HG03342 (cell line): Measurements from ENCODE around the gene FKBP1A.
"Not testable (repeated sequence)": the region's sequence is repeated elsewhere in the genome, so short reads cannot be mapped to it uniquely, and the experiment has no call there.

Experiments
- ATAC-seq: cut with Tn5 transposase; IDR thresholded peaks from one replicate; pipeline ENCODE4 v1.9.1; 2021; ENCODE audit warnings: mild to moderate bottlenecking, moderate library complexity; ENCODE audit not compliant: unreplicated experiment

The FKBP1A gene

DNA sequence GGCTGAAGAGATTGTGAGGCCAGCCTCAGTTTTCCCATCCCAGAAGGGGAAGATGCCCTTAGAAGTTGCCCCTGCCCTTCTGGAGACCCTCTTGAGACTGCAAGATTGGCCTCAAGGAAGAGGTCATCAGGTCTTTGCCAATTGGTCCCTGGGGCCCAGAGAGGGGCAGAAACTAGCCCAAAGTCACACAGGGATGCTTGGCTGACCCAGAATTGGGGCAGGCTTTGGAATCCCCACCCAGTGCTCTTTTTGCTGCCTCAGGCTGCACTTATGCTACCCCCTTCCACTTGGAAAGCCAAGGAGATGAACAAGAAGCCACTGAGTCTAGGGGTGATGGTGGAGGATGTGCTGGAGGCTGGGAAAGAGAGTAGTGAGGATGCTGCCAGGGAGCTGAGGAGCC, 24.9 kb upstream of the FKBP1A start:
- no peak for ATAC-seq

DNA sequence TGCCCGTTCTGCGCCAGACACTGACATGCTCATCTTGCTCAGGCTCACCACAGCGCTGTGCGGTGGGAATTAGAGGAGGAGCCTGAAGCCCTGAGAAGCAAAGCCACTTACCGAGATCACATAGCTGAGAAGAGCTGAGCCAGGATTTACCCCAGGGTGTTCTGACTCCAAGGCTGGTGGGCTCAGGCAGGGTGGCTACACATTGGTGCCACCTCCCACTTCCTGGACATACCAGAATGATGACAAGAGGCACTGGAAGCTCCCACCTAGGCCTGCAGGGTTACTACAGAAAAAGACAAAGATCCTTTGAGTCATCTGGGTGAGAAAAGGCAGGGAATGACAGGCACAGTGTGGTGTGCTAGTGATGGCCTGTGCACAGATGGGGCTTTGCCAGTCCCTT, 24.4 kb upstream of the FKBP1A start:
- ATAC-seq, result no peak

DNA sequence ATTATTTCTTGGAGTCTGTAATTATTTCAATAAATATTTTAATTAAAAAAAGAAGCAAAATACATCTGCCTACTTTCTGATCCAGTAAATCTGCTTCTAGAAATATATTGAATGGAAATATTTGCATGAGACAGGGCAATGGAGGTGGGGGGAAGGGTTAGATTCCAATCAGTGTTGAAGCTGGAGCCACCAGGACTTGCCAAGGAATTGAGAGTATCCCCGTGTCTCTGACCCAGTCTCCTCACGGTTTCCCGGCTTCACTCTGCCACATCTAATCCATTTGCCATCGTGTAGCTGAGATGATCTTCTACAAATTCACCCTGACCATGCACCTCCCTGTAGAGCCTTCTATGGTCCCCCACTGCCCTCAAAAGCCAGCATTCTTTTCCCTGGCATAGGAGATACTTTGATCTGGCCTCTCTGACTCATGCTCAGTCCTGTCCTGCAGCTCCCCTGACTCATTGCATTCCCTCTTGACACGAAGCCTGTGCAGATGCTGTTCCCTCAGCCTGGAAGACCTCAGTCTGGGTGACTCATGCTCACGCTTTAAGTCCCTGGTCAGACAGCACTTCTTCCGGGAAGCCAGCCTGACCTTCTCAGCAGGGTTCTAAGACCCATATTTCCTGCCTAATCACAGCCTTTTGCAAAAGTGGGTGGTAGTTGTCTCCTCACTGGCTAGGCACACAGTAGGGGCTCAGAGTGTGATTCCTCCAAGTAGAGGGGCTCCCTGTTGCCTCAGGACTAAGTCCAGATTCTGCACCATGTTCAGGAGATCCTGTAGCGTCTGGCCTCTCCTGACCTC, 23.0 kb upstream of the FKBP1A start:
- no peak for ATAC-seq

DNA sequence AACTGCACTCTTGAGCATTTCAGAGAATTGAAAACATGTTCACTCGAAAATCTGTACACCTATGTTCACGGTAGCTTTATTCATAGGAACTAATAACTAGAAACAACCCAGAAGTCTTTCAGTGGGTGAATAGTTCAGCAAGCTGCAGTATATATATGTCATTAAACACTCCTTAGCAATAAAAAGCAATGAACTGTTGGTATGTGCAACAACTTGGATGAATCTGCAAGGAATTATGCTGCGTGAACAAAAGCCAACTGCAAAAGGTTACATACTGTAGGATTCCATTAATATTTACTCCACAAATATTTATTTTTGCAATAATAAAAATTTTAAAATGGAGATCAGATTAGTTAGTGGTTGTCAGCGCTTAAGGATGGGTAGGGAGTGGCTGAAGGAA, 22.1 kb upstream of the FKBP1A start:
- ATAC-seq, result no peak

DNA sequence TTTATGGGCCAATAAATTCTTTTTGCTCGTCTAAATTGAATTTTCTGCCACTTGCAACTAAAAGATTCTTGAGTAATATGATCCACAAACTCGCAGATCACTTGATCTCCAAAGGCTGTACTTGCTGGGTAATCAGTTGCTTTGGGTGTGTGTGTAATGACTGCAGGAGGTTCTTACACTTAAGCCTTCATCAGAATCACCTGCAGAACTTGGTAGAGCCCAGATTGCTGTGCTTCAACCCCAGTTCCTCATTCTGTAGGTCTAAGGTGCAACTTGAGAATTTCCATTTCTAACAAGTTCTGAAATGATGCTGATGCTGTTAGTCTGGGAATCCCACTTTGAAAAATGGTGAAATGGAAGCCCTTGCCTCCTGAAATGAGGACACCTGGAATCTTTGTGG, 12.9 kb upstream of the FKBP1A start:
- no peak for ATAC-seq

DNA sequence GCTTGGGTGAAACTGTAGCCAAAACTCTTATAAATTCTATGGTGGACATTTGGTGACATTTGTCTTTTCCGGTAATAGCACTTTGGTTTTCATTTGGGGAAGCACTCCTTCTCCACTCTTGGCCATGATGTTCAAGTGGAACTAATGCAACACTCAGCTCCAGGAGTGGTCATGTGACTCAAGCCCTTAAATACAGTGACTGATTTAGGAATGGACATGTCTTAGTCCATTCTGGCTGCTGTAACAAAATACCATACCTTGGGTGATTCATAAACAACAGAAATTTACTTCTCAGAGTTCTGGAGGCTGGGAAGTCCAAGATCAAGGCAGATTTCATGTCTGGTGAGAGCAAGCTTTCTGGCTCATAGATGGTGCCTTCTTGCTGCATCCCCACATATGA, 10.8 kb upstream of the FKBP1A start:
- ATAC-seq, result no peak

DNA sequence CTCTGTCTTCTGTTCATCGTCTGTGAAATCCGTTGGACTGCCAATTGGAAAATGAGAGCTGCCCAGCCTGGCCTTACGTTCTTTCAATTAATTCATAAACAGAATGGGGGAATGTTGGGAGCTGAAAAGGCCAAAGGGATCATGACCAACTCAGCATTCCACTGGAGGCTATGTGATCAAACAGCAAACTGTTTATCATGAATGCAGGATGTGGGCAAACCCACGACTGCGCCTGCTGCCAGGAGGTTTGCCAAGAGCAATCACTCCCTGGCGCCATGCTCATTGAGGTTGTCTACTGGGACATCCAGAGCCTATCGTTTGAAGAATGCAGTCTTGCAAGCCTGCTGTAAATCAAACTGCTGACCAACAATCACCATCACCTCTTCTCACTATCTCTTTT, 9.3 kb upstream of the FKBP1A start:
- ATAC-seq, result no peak

DNA sequence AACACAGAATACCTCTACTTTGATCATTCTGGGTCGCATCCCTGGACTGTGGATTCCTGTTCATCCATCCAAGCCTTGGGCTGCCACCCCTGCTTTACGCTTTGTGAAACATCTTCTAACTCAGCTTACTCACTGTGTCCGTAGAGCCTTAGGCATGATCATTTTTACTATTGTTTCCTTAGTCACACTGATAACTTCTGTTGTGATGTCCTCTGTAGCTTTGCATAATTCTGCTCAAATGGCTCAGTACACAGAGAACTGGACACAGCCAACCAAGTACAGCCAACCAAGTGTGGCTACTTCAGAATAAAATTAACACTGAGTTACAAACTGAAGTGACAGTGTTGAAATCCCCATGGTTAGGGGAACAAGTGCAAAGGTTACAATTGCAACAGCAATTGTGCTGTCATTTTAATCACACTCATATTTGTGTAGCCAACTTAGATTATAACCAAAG, 8.6 kb upstream of the FKBP1A start:
- ATAC-seq, result no peak

DNA sequence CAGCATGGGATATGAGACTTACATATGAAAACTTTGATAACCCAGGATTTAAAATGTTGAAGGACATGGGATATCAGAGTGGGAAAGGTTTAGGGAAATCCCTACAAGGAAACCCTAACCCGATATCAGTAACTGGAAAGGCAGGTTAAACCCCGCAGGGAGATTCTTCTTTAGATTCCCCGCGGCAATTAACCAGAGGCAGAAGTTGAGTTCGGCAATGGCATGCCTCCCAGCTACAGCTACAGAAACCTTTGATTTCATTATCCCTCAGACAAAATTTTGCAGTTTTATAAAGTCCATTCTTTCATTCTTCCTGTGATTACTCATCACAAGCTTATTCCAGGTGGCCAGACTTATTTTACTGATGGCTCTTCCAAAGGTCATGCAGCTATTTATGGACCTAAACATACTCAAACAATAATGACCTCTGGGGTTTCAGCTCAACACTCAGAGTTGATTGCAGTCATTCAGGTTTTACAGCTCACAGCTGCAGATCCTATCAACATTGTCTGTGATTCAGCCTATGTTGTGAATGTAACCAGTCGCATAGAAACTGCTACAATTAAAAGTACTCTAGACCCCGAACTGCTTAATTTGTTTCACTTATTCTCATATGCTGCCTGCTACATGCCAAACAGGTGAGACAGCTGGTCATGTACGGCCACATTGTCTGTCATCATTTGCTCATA, 7.0 kb upstream of the FKBP1A start:
- not testable (repeated sequence) for ATAC-seq

DNA sequence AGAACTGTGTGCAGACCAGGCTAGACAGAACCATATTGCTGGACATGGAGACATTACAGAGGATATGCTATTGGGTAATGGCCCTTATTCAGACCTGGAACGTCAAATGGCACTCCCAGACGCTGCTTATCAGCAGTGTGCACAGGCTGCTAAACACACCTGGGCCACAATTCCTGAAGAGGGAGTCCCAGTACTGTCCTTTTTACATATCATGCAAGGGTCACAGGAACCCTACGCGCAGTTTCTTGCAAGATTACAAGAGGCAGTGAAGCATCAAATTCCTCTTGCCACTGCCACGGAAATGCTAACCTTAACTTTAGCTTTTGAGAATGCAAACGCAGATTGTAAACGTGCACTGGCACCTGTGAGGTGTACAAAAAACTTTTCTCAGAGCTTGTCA, 5.3 kb upstream of the FKBP1A start:
- ATAC-seq, result not testable (repeated sequence)

DNA sequence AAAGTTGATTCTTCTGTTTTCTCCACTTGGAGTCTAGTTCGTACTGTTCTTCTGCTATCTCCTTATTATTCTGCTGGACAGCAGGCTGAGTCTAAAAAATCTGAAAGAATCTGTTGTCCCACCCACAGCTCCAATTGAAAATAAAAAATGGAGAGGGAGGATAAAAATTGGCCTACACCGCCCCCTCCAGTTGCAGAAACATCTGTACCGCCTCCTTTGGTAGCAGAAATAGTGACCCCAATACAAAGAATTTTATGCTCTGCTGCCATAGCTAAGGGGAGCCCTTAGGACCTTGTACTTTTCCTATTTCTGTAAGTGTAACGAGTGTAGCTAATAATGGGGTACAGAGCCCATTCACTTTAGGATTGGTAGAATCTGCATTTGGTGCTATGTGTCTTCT, 4.9 kb upstream of the FKBP1A start:
- no peak for ATAC-seq

DNA sequence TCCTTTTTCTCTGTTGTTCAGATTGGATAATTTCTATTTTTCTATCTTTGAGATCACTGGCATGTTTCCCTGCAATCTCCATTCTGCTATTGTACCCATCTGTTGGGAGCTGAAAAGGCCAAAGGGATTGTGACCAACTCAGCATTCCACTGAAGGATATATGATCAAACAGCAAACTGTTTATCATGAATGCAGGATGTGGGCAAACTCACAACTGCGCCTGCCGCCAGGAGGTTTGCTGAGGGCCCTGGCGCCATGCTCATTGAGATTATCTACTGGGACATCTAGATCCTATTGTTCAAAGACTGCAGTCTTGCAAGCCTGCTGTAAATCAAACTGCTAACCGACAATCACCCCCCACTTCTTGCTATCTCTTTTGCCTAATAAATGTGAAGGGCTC, 3.8 kb upstream of the FKBP1A start:
- no peak for ATAC-seq

DNA sequence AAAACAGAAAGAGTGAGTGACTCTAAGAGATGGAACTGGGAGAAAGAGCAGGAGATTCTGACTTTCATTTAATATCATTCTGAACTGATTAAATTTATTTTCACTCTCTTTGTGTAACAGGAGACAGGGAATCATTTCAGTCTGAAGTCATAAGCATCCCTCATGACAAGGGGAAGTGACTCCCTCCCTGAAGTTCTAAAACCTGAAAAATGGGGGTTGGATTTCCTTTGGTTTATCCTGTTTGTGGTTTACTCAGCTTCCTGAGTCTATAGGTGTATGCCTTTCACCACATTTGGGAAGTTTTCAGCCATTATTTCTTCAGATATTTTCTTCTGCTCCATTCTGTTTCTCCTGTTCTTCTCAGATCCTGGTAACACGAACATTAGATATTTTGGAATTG, 3.4 kb upstream of the FKBP1A start:
- no peak for ATAC-seq

DNA sequence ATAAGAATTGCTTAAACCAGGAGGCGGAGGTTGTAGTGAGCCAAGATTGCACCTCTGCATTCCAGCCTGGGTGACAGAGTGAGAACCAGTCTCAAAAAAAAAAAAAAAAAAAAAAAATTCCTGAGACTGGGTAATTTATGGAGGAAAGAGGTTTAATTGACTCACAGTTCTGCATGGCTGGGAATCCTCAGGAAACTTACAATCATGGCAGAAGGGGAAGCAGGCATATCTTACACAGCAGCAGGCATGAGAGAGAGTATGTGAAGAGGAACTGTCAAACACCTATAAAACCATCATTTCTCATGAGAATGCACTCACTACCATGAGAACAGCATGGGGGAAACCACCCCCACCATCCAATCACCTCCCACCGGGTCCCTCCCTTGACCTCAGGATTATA, 1.8 kb upstream of the FKBP1A start:
- ATAC-seq, result no peak

DNA sequence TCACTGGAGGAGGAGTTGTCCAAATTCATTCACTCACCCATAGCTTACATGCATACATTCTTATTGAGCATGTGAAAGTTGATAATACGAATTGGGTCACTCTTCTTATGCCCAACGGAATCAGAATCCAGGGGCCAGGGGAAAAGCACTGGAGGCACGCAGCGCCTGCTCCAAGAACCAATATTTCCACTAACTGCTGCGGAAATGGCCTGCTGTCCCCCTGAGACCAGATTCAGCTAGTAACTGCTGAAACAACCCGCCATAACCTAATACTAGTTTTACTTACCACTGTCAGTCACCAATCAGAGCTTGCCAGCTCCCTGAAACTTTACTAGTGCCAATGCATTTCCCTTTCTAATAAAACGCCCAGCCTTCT, 641 bp upstream of the FKBP1A start:
- no peak for ATAC-seq

DNA sequence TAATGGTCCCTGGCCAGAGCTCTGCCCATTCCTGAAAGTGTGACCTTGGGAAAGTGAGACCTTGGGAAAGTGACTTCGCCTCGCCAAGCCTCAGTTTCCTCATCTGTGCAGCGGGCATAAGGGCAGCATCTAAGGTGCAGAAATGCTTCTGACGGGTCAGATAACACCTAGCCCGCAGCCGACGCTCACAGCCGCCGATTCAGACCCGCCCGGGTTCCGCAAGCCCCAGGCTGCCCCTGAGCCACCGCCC, 486 bp downstream of the FKBP1A start:
- ATAC-seq, result peak; percentile 19

DNA sequence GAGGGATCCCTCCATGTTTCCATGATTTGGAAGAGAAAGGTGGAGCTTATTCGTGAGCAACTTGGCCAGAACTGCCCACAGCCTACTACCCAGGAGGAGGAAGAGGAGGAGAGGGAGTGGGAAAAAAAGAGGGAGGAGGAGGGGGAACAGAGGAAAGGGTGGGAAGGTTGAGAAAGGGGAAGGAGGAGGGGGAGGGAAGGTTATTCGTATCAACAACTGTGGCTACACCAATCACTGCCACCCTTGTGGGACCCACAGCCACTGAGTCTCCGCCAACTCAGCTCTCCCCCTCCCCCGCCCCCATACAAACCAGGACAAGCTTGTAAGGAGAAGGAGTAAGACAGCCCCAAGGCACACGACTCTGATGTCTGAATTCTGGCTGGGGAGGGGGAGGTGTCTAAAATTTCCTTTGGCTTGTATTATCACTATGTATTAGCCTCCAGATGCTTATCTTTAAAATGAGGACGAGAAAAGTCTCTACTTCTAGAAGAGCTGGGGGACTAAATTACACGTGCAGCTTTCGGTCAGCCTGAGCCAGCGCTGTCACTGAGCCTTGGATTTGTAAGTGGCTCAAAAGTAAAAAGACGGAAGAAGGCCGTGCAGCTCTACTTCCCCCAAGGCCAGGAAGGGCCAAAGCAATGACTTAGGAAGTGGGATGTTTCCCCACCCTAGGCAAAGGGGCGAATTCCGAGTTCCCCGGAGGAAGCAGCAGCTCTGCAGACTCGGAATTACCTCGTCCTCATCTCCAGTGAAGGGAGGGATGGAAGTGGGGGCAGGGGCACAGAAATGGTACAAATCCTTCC, 1.0 kb downstream of the FKBP1A start:
- no peak for ATAC-seq

DNA sequence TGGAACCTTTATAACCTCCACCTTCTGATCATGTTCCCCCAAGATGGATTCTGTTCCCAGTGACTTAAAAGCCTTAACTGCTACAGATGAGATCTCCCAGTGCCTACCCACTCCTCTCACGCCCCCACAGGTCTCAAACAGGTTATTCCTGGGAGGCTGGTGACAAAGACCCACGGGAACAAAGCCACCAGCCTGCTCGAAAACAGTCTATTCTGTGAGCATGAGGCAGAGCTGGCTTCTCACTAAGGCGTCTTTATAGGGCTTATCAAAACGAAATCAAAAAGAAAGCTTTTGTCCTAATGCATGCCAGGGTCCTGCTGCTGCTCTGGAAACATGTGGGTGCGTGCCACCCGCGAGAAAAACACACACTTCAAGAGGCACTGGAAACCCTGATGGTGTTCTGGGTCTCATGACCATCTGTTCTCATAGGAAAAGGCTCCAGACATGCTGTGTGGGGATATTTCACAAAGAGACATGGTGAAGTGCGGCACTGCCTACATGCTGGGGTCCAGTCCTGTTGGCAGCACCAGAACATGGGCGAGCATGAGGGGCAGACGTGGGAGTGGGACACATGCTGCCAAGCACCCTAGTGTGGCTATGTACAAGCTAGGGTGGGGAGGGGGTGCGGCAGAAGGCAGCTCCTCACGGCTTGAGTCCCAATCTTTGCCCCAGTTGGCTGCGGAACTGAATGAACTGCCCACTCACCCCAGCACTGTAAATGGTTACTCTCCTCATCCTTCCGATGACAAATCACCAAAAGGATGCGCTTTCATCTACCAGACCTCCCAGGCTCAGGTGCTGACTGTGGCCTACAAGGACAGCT, 2.1 kb downstream of the FKBP1A start:
- no peak for ATAC-seq

DNA sequence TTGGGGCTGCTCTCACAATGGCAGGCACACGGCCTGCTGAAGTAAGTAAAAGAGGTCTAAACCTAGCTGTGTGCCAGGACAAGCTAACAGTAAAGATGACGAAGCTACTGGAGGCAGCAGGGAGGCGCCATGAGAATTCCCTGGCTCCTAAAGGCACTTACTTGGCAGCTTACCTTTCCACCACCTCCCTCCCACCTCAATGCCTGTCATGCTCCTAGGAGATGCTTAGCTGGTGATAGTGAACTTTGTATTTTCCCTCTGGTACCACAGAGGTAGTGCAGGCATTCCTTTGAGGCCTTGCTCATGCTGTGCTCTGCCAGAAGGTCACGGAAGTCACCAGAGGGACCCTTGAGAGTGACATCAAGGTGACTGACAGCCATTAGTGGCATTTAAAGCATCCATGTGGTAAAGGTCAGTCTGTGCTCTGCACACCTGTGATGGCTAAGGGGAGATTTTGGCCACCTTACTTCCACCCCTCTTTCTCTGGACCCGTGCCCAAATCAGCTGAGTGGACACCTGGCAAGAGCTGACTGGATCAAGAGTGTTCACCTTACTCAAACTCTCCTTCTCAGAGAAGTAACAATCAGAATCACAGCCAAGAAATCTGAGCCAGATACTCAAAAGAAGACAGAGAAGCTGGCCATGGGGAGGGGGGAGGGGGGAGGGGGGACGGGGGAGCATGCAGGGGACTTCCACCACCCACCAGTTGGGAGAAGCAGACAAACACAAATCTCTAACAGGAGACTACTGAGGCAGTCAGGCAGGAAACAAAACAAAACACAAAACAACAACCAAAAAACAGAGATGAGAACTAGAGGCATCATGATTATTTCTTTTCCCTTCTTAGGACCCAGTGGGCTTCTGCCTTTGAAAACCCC, 2.9 kb downstream of the FKBP1A start:
- no peak for ATAC-seq

DNA sequence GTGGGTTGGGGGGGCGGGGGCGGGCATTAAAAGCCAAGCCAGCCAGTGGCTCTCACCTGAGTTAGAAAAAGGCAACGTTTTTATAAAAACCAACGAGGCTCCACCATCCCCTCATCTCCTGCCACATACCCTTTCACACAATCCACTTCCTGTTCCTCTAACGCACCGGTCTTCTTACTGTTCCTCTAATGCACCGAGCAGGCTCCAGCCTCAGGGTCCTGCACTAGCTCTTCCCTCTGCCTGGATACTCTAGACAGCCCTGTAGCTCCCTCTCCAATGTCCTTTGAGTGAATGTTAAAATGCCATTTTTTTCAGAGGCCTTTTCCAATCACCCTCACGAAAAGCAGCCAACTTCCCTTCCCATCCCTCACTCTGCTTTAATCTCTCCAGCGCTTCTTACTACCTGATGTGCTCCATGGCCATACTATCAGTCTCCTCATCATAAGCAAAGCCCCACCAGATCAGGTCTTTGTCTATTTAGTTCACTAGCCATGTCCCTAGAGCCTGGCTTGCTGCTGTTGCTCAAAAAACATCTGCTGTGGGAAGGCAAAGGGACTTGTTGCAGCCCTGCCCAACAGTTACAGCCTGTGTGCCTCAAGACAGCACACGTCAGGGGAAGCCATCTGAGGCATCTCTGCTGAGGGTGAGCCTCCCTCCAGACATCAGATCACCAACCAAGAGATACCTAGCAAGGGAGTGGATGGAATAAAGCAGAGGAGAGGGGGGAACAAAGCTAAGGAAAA, 3.9 kb downstream of the FKBP1A start:
- ATAC-seq, result no peak
